K562 (cell line): Measurements from ENCODE around the gene FBN1. TPM values are rescaled to one million over a fixed set of nuclear protein-coding genes. Genes with fewer than 3 reads are reported as not detected.

ENCODE experiments used
- ATAC-seq: fragments of 200-7000 bp; cut with Tn5 transposase; 3 replicates; pipeline ENCODE4 v1.9.1; 2020; ENCODE audit warnings: moderate library complexity
- BruUV-seq: library from RNA; stranded (reverse); fragments of 400-500 nt; replicated peaks from 2 replicates; lab custom pipeline; 2021; lab: Mats Ljungman, UMichigan
- CTCF ChIA-PET: fragments of 300-600 bp; formaldehyde crosslinking; extraction: SDS; loops from one replicate; lab custom pipeline; 2021; ENCODE audit warnings: low intra/inter-chr PET ratio; lab: Yijun Ruan, JAX
- POLR2A ChIA-PET: fragments of 300-600, 350-650 bp; sonication (Branson Sonifier 250); formaldehyde crosslinking; extraction: SDS; loops from one replicate; lab custom pipeline; 2021; ENCODE audit warnings: antibody characterized with exemption, inconsistent platforms; lab: Yijun Ruan, JAX
- DNase-seq, 4 experiments: peaks; one replicate each; pipeline versions ENCODE4 v3.0.0 to v3.0.0-alpha.2; 2011 to 2018; ENCODE audit warnings: low spot score in 3 of 4, mixed read lengths in 3 of 4; ENCODE audit errors: extremely low read depth in 1 of 4
- FAIRE-seq: peaks from 2 replicates; lab custom pipeline; 2011; peaks lifted over from hg19 to GRCh38; lab: Jason Lieb, UNC
- H2AFZ ChIP-seq: 2 replicates; pipeline ENCODE4 v1.6.0; 2011; ENCODE audit warnings: low read depth, low read length, control low read depth, inconsistent platforms
- H3K27ac ChIP-seq: fragments of 200-600 bp; 3 replicates; pipeline ENCODE4 v1.8.0; 2011; ENCODE audit warnings: low read depth, mild to moderate bottlenecking, control low read depth, inconsistent platforms, low read length, moderate library complexity, mixed read lengths; ENCODE audit errors: extremely low read depth
- H3K27me3 ChIP-seq, 2 experiments: fragments of 300-600 bp in 1 of 2; 2 replicates in 1 of 2; 3 replicates in 1 of 2; pipeline versions ENCODE4 v1.6.0 to v1.8.0; 2011; ENCODE audit warnings: inconsistent platforms in 2 of 2, low read length in 2 of 2, mild to moderate bottlenecking in 1 of 2, mixed read lengths in 1 of 2, moderate library complexity in 1 of 2; ENCODE audit not compliant: control insufficient read depth in 2 of 2, insufficient read depth in 2 of 2
- H3K36me3 ChIP-seq: fragments of 300-600 bp; 3 replicates; pipeline ENCODE4 v1.8.0; 2011; ENCODE audit warnings: mild to moderate bottlenecking, low read length, inconsistent platforms; ENCODE audit not compliant: control insufficient read depth, insufficient read depth
- H3K4me1 ChIP-seq, 2 experiments: fragments of 200-600 bp in 1 of 2; replicated peaks in 1 of 2; 2 replicates in 1 of 2; 3 replicates in 1 of 2; pipeline versions ENCODE4 v1.5.1 to v1.8.0; 2011; ENCODE audit warnings: inconsistent platforms in 2 of 2, low read length in 2 of 2, mild to moderate bottlenecking in 1 of 2, mixed read lengths in 1 of 2, moderate library complexity in 1 of 2; ENCODE audit not compliant: control insufficient read depth in 2 of 2, insufficient read depth in 2 of 2
- H3K4me2 ChIP-seq: 2 replicates; pipeline ENCODE4 v1.6.1; 2011; ENCODE audit warnings: low read length, control low read depth, inconsistent platforms, mixed read lengths; ENCODE audit not compliant: insufficient read depth
- H3K4me3 ChIP-seq: fragments of 200-600 bp; sonication (generic), shearing (Covaris generic); 2 replicates; pipeline ENCODE4 v1.5.1; 2016; ENCODE audit warnings: control low read depth, inconsistent platforms
- H3K79me2 ChIP-seq: fragments of 200-600 bp; 3 replicates; pipeline ENCODE4 v1.8.0; 2011; ENCODE audit warnings: low read length, inconsistent platforms; ENCODE audit not compliant: control insufficient read depth, insufficient read depth
- H3K9ac ChIP-seq, 2 experiments: 2 replicates each; pipeline versions ENCODE4 v1.6.0 to v1.6.1; 2011; ENCODE audit warnings: low read depth in 2 of 2, low read length in 2 of 2, control low read depth in 1 of 2, inconsistent platforms in 1 of 2, mild to moderate bottlenecking in 1 of 2, mixed read lengths in 1 of 2; ENCODE audit not compliant: insufficient read depth in 1 of 2
- H3K9me1 ChIP-seq: one replicate; pipeline ENCODE4 v1.6.0; 2011; ENCODE audit warnings: inconsistent platforms, mild to moderate bottlenecking, low read length, moderate library complexity; ENCODE audit not compliant: control insufficient read depth, insufficient read depth
- H3K9me3 ChIP-seq: replicated peaks from 2 replicates; pipeline ENCODE4 v1.5.1; 2011; ENCODE audit warnings: low read depth, low read length, inconsistent platforms; ENCODE audit not compliant: control insufficient read depth, insufficient read depth
- H4K20me1 ChIP-seq: replicated peaks from 2 replicates; pipeline ENCODE4 v1.6.1; 2011; ENCODE audit warnings: low read length, inconsistent platforms, mixed read lengths; ENCODE audit not compliant: control insufficient read depth, insufficient read depth
- CBFA2T3 ChIP-seq: fragments of 450-650 bp; IDR thresholded peaks from 2 replicates; pipeline ENCODE4 v1.6.1; 2017
- CEBPG ChIP-seq, 3 experiments: fragments of 200-800 bp in 1 of 3; sonication (Bioruptor generic) in 1 of 3; sonication (generic) in 1 of 3; formaldehyde crosslinking in 1 of 3; IDR thresholded peaks in 2 of 3; conservative IDR thresholded peaks in 1 of 3; 2 replicates each; pipeline versions ENCODE4 v1.6.1 to v1.8.0; 2016 to 2022; ENCODE audit warnings: missing compliant biosample characterization in 2 of 3, missing genetic modification characterization in 2 of 3, mild to moderate bottlenecking in 1 of 3, missing genetic modification reagents in 1 of 3
- CHD2 ChIP-seq: IDR thresholded peaks from 2 replicates; pipeline ENCODE4 v1.6.1; 2011; ENCODE audit warnings: low read depth, low read length
- COPS2 ChIP-seq: fragments of 450-650 bp; conservative IDR thresholded peaks from 2 replicates; pipeline ENCODE4 v1.6.1; 2016; ENCODE audit warnings: mild to moderate bottlenecking, moderate library complexity
- DPF2 ChIP-seq: fragments of 450-650 bp; IDR thresholded peaks from 2 replicates; pipeline ENCODE4 v1.6.1; 2016
- NFIC ChIP-seq: fragments of 450-650 bp; IDR thresholded peaks from 2 replicates; pipeline ENCODE4 v1.6.1; 2017; ENCODE audit warnings: mild to moderate bottlenecking, inconsistent platforms
- ZNF224 ChIP-seq: sonication (generic); formaldehyde crosslinking; IDR thresholded peaks from 2 replicates; pipeline ENCODE4 v1.8.0; 2022; ENCODE audit warnings: mild to moderate bottlenecking, missing genetic modification reagents
- ZNF551 ChIP-seq: fragments of 250-450 bp; sonication (Bioruptor Pico); IDR thresholded peaks from 2 replicates; pipeline ENCODE4 v1.5.0; 2021; ENCODE audit warnings: mild to moderate bottlenecking, moderate library complexity
- ZNF589 ChIP-seq: fragments of 200-800 bp; sonication (Bioruptor generic); IDR thresholded peaks from 2 replicates; pipeline ENCODE4 v1.6.1; 2016; ENCODE audit warnings: low read depth, missing genetic modification characterization, missing compliant biosample characterization
- WGBS: fragments of 100-300 bp; shearing (Covaris generic); methylation state at CpG from one replicate; pipeline ENCODE4 v1.1.6; 2016; ENCODE audit warnings: low coverage, mixed read lengths; ENCODE audit not compliant: insufficient coverage; ENCODE audit errors: missing lambda C conversion rate; 5-methylcytosine and 5-hydroxymethylcytosine counted together
- in situ Hi-C: fragments of 300-500 bp; cut with MboI; formaldehyde crosslinking; loops from 4 replicates; pipeline ENCODE4 v1.15.0; 2018; ENCODE audit warnings: inconsistent platforms, mixed read lengths
- intact Hi-C: fragments of 100-400 bp; cut with micrococcal nuclease; formaldehyde crosslinking; loops from 2 replicates; pipeline ENCODE4 v1.14.2; 2022
- polyA plus RNA-seq, 8 experiments: library from polyadenylated mRNA; depleted of rRNA in 4 of 8; stranded (reverse) in 5 of 8; unstranded in 3 of 8; fragments of >200 nt; fragmentation: Nextera tagmentation in 2 of 8; fragmentation: Illumina TruSeq in 1 of 8; extraction: Ambion mirVana in 2 of 8; extraction: Trizol in 1 of 8; gene quantifications; 2 replicates each; pipeline versions ENCODE4 v1.2.1 to v1.2.3, GENCODE V29; 2011 to 2014; ENCODE audit warnings: inconsistent platforms in 1 of 8, missing spikeins in 1 of 8
- total RNA-seq, 7 experiments: library from RNA; depleted of rRNA in 6 of 7; stranded (reverse); fragments of >200 nt in 6 of 7; fragmentation: Illumina TruSeq in 2 of 7; extraction: Trizol in 2 of 7; gene quantifications; 2 replicates each; pipeline versions ENCODE4 v1.2.1 to v1.2.3, GENCODE V29; 2011 to 2021; ENCODE audit warnings: low replicate concordance in 1 of 7
- TF ChIP-seq, protein P1 (sequence below): fragments of 450-650 bp; IDR thresholded peaks from 2 replicates; pipeline ENCODE4 v1.6.1; 2016; ENCODE audit warnings: missing biosample characterization, missing genetic modification characterization
- TF ChIP-seq, protein P2 (sequence below): sonication (generic); formaldehyde crosslinking; IDR thresholded peaks from 2 replicates; pipeline ENCODE4 v1.8.0; 2022; ENCODE audit warnings: missing genetic modification reagents, mild to moderate bottlenecking, moderate library complexity, borderline replicate concordance
- TF ChIP-seq, protein P3 (sequence below), 2 experiments: fragments of 450-650 bp in 1 of 2; sonication (generic) in 1 of 2; formaldehyde crosslinking; conservative IDR thresholded peaks; 2 replicates each; pipeline versions ENCODE4 v1.4.0 to v1.8.1; 2020 to 2022; ENCODE audit warnings: mild to moderate bottlenecking in 1 of 2, missing genetic modification reagents in 1 of 2

The FBN1 gene
- total and polyA plus RNA-seq, 9 of the 15 experiments (the other 6 are each of a cell fraction or from before 2014, with no cell fraction given), result 0.15 to 1.2 (median 0.60) TPM

DNA sequence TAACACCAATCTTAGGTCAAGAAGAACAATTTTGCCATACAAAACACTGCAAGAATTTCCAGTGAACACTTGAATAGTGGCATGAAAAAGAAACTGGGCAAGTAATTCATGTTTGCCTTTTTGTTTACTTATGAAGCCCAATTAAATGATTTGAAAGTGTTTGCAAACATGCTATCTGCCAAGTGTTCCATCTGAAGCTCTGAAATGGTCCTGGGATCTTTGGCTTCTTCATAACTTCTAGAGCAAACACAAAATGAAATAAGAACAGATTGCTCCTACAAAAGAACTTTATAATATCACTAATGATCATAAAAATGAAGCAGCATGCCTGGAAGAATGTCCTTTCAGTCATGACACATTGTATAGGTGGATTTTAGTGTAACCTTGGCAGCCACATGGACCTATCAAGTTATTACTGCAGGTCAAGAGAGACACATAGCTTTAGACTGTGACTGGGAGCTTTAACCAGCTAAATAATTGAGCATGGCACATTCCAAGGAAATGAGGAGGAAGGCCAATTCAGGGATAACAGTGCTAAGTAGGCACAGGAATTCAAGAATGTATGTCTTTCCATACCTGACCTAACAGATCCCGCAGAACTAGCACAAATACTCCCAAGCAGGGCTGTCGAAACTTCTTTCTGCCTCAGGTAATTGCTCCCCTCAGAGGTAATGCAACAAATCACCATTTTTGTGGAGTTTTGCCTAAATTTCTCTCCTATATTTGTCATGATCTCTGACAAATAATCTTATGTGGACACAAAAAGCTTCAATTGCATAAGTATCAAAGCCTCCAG is 169.7 kb downstream of the FBN1 start:
- Histone ChIP-seq H3K4me2 (no peak overlapping the region), H3K9me3 (no peaks in the 10 kb centered on the region), H3K27ac (no peak overlapping the region), H3K4me3 (no peak overlapping the region), H3K36me3 (no peaks in the 10 kb centered on the region), H4K20me1 (no peaks in the 10 kb centered on the region), H3K9me1 (no peaks in the 10 kb centered on the region), H3K4me1 (no peaks in the 10 kb centered on the region), H3K9ac (no peak overlapping the region), H3K79me2 (no peaks in the 10 kb centered on the region), H2AFZ (no peak overlapping the region), H3K27me3 (peaks cover 0 to 5% of the 10 kb centered on the region in 2 experiments; a peak in 1 of 5 replicates)
- CTCF ChIA-PET, result no interaction called here
- DNase-seq (no peak), FAIRE-seq (no peak), ATAC-seq (no peak)
- WGBS, result 4% methylated on average over 2 of the region's 2 CpGs
- in situ Hi-C loops, result no loop called here
- intact Hi-C loops, result no loop called here
- POLR2A ChIA-PET, result no interaction called here
- no TSS peak for BruUV-seq
- TF ChIP-seq, protein P1, sequence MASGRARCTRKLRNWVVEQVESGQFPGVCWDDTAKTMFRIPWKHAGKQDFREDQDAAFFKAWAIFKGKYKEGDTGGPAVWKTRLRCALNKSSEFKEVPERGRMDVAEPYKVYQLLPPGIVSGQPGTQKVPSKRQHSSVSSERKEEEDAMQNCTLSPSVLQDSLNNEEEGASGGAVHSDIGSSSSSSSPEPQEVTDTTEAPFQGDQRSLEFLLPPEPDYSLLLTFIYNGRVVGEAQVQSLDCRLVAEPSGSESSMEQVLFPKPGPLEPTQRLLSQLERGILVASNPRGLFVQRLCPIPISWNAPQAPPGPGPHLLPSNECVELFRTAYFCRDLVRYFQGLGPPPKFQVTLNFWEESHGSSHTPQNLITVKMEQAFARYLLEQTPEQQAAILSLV (tag), result no peak
- TF ChIP-seq CHD2, result no peak

DNA sequence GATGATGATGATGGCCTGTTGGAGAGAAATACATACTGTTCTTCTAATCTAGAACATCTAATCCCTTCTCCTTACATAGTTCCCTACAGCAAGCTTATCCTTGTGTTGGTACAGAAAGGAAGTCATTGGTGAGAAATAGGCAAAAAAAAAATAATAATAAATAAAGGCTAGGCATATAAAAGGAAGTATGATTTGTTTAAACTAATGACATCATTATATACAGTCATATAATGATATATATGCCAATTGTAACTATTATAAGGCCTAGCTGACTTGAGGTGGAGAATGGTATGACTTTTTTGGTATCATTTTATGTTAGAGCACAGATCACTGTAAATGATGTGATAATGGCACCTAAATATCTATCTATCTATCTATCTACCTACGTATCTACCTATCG is 171.8 kb downstream of the FBN1 start:
- Histone ChIP-seq H3K9me3 (no peaks in the 10 kb centered on the region), H2AFZ (no peak overlapping the region), H3K9ac (no peak overlapping the region), H3K36me3 (no peaks in the 10 kb centered on the region), H3K9me1 (no peaks in the 10 kb centered on the region), H3K4me2 (no peak overlapping the region), H3K27me3 (peaks cover 0 to 5% of the 10 kb centered on the region in 2 experiments; a peak in 1 of 5 replicates), H3K4me3 (no peak overlapping the region), H3K4me1 (no peaks in the 10 kb centered on the region), H4K20me1 (no peaks in the 10 kb centered on the region), H3K27ac (no peak overlapping the region), H3K79me2 (no peaks in the 10 kb centered on the region)
- ChIA-PET CTCF (no interaction called here), POLR2A (interaction anchor here (0.6 kb wide), 1 partner anchor 204 kb away, joined by 3 read pairs; no protein-coding TSS in a partner anchor)
- in situ Hi-C loops (no loop called here), intact Hi-C loops (no loop called here)
- DNase-seq (no peak), ATAC-seq (no peak), FAIRE-seq (no peak)
- no TSS peak for BruUV-seq
- 39% methylated on average over 2 of the region's 2 CpGs for WGBS
- no peak for TF ChIP-seq ZNF551 (CRISPR knock-in tag)
- no peak for TF ChIP-seq ZNF224 (CRISPR knock-in tag)
- TF ChIP-seq CBFA2T3, result no peak
- no peak for TF ChIP-seq NFIC
- no peak for TF ChIP-seq DPF2
- no peak for TF ChIP-seq ZNF589 (CRISPR knock-in tag)
- TF ChIP-seq, protein P2, sequence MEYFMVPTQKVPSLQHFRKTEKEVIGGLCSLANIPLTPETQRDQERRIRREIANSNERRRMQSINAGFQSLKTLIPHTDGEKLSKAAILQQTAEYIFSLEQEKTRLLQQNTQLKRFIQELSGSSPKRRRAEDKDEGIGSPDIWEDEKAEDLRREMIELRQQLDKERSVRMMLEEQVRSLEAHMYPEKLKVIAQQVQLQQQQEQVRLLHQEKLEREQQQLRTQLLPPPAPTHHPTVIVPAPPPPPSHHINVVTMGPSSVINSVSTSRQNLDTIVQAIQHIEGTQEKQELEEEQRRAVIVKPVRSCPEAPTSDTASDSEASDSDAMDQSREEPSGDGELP, result no peak
- TF ChIP-seq CEBPG (CRISPR knock-in tag; IDR thresholded peaks at IDR 0.05), result no peak
- no peak for TF ChIP-seq CEBPG (tag; conservative IDR thresholded peaks at IDR 0.05 in 1 of 2, IDR thresholded peaks at IDR 0.05 in 1 of 2)
- TF ChIP-seq COPS2, result no peak
- TF ChIP-seq, protein P3, sequence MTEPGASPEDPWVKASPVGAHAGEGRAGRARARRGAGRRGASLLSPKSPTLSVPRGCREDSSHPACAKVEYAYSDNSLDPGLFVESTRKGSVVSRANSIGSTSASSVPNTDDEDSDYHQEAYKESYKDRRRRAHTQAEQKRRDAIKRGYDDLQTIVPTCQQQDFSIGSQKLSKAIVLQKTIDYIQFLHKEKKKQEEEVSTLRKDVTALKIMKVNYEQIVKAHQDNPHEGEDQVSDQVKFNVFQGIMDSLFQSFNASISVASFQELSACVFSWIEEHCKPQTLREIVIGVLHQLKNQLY (CRISPR knock-in tag; conservative IDR thresholded peaks at IDR 0.05), result no peak
